ENCODE results near the gene MRO. TPM values are rescaled to one million over a fixed set of nuclear protein-coding genes. Genes with fewer than 3 reads are reported as not detected.

The MRO gene
- total RNA-seq, 1 donor from 2014 or later, result 1.2 TPM

GRCh38 chr18:50853863-50854271 is 34.1 kb upstream of the MRO start:
- Mint-ChIP-seq H3K27me3 (peaks cover 6% of the 10 kb centered on the region), H3K4me1 (ENCODE audit: unreplicated experiment) (peaks cover 14% of the 10 kb centered on the region), H3K27ac (peak overlapping the region; percentile 71), H3K9me3 (peaks cover 10% of the 10 kb centered on the region), H3K36me3 (no peaks in the 10 kb centered on the region), H3K4me3 (no peak overlapping the region)
- no peak for TF ChIP-seq CTCF (conservative IDR thresholded peaks at IDR 0.05)
- no peak for DNase-seq (ENCODE audit: extremely low spot score, unreplicated experiment)

- TF ChIP-seq CTCF (conservative IDR thresholded peaks at IDR 0.05), result no peak
- Mint-ChIP-seq H3K27me3 (peaks cover 12% of the 10 kb centered on the region), H3K36me3 (no peaks in the 10 kb centered on the region), H3K4me3 (no peak overlapping the region), H3K9me3 (peaks cover 10% of the 10 kb centered on the region), H3K4me1 (ENCODE audit: unreplicated experiment) (peaks cover 14% of the 10 kb centered on the region), H3K27ac (no peak overlapping the region)
- no peak for DNase-seq (ENCODE audit: extremely low spot score, unreplicated experiment)
Measured at GRCh38 chr18:50850307-50851065, 30.7 kb upstream of the MRO start.

GRCh38 chr18:50849419-50849821 is 29.6 kb upstream of the MRO start:
- no peak overlapping the region for H3K4me3 Mint-ChIP-seq
- DNase-seq (ENCODE audit: extremely low spot score, unreplicated experiment), result no peak
- H3K27ac Mint-ChIP-seq, result no peak overlapping the region
- peaks cover 12% of the 10 kb centered on the region for H3K27me3 Mint-ChIP-seq
- no peaks in the 10 kb centered on the region for H3K36me3 Mint-ChIP-seq
- peaks cover 12% of the 10 kb centered on the region for H3K4me1 Mint-ChIP-seq (ENCODE audit: unreplicated experiment)
- peaks cover 9% of the 10 kb centered on the region for H3K9me3 Mint-ChIP-seq
- no peak for TF ChIP-seq CTCF (conservative IDR thresholded peaks at IDR 0.05)

DNA sequence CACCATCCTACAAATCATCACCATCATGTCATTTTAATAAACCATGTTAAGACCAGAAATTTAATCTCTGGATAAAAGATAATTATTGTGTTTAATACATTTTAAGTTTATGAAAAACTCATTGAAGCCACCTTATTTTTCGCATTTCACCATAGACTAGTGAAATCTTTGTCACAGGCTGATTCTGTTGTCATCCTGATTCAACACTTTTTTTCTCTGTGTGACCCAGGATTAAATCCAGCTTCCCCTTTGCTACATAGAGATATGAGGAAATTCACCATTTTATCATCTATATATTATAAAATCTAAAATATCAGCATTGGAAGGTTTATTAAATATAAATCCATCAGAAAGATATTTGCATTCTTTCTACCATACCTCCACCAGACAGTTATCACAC is 29.2 kb upstream of the MRO start:
- H3K27ac Mint-ChIP-seq, result no peak overlapping the region
- peaks cover 5% of the 10 kb centered on the region for H3K9me3 Mint-ChIP-seq

DNA sequence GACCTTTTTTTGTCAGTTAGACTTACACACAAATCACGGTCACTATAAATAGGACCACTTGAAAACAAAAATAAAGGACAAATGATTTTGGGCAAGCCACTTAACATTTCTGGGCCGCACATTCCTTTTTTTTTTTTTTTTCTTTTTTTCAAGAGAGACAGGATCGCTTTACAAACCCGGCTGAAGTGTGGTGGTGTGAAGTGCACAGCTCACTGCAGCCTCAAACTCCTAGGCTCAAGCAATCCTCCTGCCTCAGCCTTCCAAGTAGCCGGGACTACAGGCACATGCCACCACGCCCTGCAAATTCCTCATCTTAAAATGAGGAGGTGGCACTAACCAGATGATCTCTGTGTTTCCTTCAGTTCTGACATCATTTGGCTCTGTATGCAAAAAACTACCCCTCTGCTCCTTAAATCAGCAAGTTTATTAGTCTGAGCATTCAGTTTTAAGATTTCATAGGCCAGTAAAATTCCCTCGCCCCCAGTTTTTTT is 28.3 kb upstream of the MRO start:
- DNase-seq (ENCODE audit: extremely low spot score, unreplicated experiment), result no peak
- Mint-ChIP-seq H3K9me3 (peaks cover 5% of the 10 kb centered on the region), H3K27ac (no peak overlapping the region), H3K4me1 (ENCODE audit: unreplicated experiment) (peaks cover 4% of the 10 kb centered on the region), H3K4me3 (no peak overlapping the region), H3K27me3 (peaks cover 11% of the 10 kb centered on the region), H3K36me3 (no peaks in the 10 kb centered on the region)
- no peak for TF ChIP-seq CTCF (conservative IDR thresholded peaks at IDR 0.05)

More for the DNA sequence above, 29.2 kb upstream of the MRO start:
- Mint-ChIP-seq H3K4me1 (ENCODE audit: unreplicated experiment) (peaks cover 8% of the 10 kb centered on the region), H3K4me3 (no peak overlapping the region), H3K27me3 (peaks cover 12% of the 10 kb centered on the region), H3K36me3 (no peaks in the 10 kb centered on the region)
- no peak for TF ChIP-seq CTCF (conservative IDR thresholded peaks at IDR 0.05)
- no peak for DNase-seq (ENCODE audit: extremely low spot score, unreplicated experiment)
